Trophoblast cell (in vitro differentiated cells and primary cell): Measurements from ENCODE around the gene KCP.

Source experiments
- DNase-seq, 2 donors: peaks; one replicate each; pipeline ENCODE4 v3.0.0-alpha.2; 2016
- H2AFZ ChIP-seq: 2 replicates; pipeline ENCODE4 v1.6.1; 2013; ENCODE audit warnings: low read length, moderate library complexity, mild to moderate bottlenecking; ENCODE audit not compliant: insufficient read depth, poor library complexity
- H2AK5ac ChIP-seq: 2 replicates; pipeline ENCODE4 v1.6.1; 2013; ENCODE audit warnings: mild to moderate bottlenecking, low read length
- H2BK120ac ChIP-seq: 2 replicates; pipeline ENCODE4 v1.6.1; 2013; ENCODE audit warnings: low read length, mild to moderate bottlenecking, moderate library complexity; ENCODE audit not compliant: insufficient read depth, poor library complexity
- H2BK12ac ChIP-seq: 2 replicates; pipeline ENCODE4 v1.6.1; 2013; ENCODE audit warnings: mild to moderate bottlenecking, low read length, moderate library complexity
- H2BK5ac ChIP-seq: 2 replicates; pipeline ENCODE4 v1.6.1; 2013; ENCODE audit warnings: low read length, low read depth, moderate library complexity, mild to moderate bottlenecking; ENCODE audit not compliant: poor library complexity
- H3K14ac ChIP-seq: 2 replicates; pipeline ENCODE4 v1.6.1; 2013; ENCODE audit warnings: mild to moderate bottlenecking, low read length
- H3K18ac ChIP-seq: 2 replicates; pipeline ENCODE4 v1.6.1; 2013; ENCODE audit warnings: mild to moderate bottlenecking, low read length
- H3K23ac ChIP-seq: 2 replicates; pipeline ENCODE4 v1.6.1; 2013; ENCODE audit warnings: low read length
- H3K27ac ChIP-seq: 2 replicates; pipeline ENCODE4 v1.5.1; 2013; ENCODE audit warnings: low read depth, mild to moderate bottlenecking, inconsistent platforms, low read length, moderate library complexity
- H3K27me3 ChIP-seq: 2 replicates; pipeline ENCODE4 v1.6.1; 2013; ENCODE audit warnings: inconsistent platforms, mild to moderate bottlenecking, low read length, moderate library complexity; ENCODE audit not compliant: insufficient read depth
- H3K36me3 ChIP-seq, 2 experiments: 1 replicate in 1 of 2; 2 replicates in 1 of 2; pipeline ENCODE4 v1.6.1; 2013; ENCODE audit warnings: low read length in 2 of 2, mild to moderate bottlenecking in 2 of 2, moderate library complexity in 1 of 2; ENCODE audit not compliant: insufficient read depth in 2 of 2, control insufficient read depth in 1 of 2
- H3K4ac ChIP-seq: 2 replicates; pipeline ENCODE4 v1.6.1; 2013; ENCODE audit warnings: low read depth, mild to moderate bottlenecking, low read length, moderate library complexity
- H3K4me1 ChIP-seq, 2 experiments: 1 replicate in 1 of 2; 2 replicates in 1 of 2; pipeline ENCODE4 v1.6.1; 2013; ENCODE audit warnings: low read length in 2 of 2, mild to moderate bottlenecking in 2 of 2, moderate library complexity in 1 of 2; ENCODE audit not compliant: insufficient read depth in 2 of 2, control insufficient read depth in 1 of 2
- H3K4me2 ChIP-seq: 2 replicates; pipeline ENCODE4 v1.6.1; 2013; ENCODE audit warnings: inconsistent platforms, mild to moderate bottlenecking, low read length, moderate library complexity
- H3K4me3 ChIP-seq: 2 replicates; pipeline ENCODE4 v1.5.1; 2013; ENCODE audit warnings: mild to moderate bottlenecking, low read depth, low read length, inconsistent platforms
- H3K79me1 ChIP-seq: one replicate; pipeline ENCODE4 v1.6.1; 2013; ENCODE audit warnings: low read length
- H3K79me2 ChIP-seq: 2 replicates; pipeline ENCODE4 v1.6.1; 2013; ENCODE audit warnings: low read length, mild to moderate bottlenecking; ENCODE audit not compliant: control insufficient read depth, insufficient read depth, poor library complexity
- H3K9ac ChIP-seq: 2 replicates; pipeline ENCODE4 v1.6.1; 2013; ENCODE audit warnings: mild to moderate bottlenecking, low read length
- H3K9me3 ChIP-seq: 2 replicates; pipeline ENCODE4 v1.6.1; 2013; ENCODE audit warnings: low read depth, mild to moderate bottlenecking, control low read depth, inconsistent platforms, low read length; ENCODE audit not compliant: insufficient read depth
- H4K12ac ChIP-seq: 2 replicates; pipeline ENCODE4 v1.6.1; 2013; ENCODE audit warnings: low read depth, mild to moderate bottlenecking, low read length, moderate library complexity
- H4K8ac ChIP-seq: 2 replicates; pipeline ENCODE4 v1.6.1; 2013; ENCODE audit warnings: low read depth, mild to moderate bottlenecking, low read length, moderate library complexity
- H4K91ac ChIP-seq: one replicate; pipeline ENCODE4 v1.6.1; 2013; ENCODE audit warnings: low read depth, mild to moderate bottlenecking, low read length, moderate library complexity
- WGBS: extraction: QIAGEN DNeasy Blood & Tissue Kit; methylation state at CpG from one replicate; pipeline ENCODE4 v1.1.7; 2013; ENCODE audit warnings: missing lambda C conversion rate; ENCODE audit not compliant: insufficient read length, insufficient coverage; ENCODE audit errors: extremely low coverage; 5-methylcytosine and 5-hydroxymethylcytosine counted together

KCP gene

GRCh38 chr7:128915841-128916642 lies 5.5 kb upstream of the KCP start:
- Histone ChIP-seq H3K27ac (no peak overlapping the region), H3K14ac (no peak overlapping the region), H4K8ac (no peak overlapping the region), H3K79me2 (no peaks in the 10 kb centered on the region), H2BK5ac (no peak overlapping the region), H3K23ac (no peak overlapping the region), H3K9me3 (peaks cover 7% of the 10 kb centered on the region), H2BK120ac (no peak overlapping the region), H2BK12ac (no peak overlapping the region), H3K4me1 (peaks cover 0 to 5% of the 10 kb centered on the region in 2 experiments), H4K12ac (no peak overlapping the region), H3K18ac (no peak overlapping the region), H2AFZ (no peak overlapping the region), H3K4ac (no peak overlapping the region), H3K4me2 (no peak overlapping the region), H3K4me3 (no peak overlapping the region), H3K9ac (no peak overlapping the region), H3K27me3 (peaks cover 19% of the 10 kb centered on the region), H4K91ac (no peak overlapping the region), H3K36me3 (no peaks in the 10 kb centered on the region), H3K79me1 (no peaks in the 10 kb centered on the region), H2AK5ac (no peak overlapping the region)
- WGBS: no CpG with 5 or more reads among the region's 69 CpGs
- no peak for DNase-seq

DNA sequence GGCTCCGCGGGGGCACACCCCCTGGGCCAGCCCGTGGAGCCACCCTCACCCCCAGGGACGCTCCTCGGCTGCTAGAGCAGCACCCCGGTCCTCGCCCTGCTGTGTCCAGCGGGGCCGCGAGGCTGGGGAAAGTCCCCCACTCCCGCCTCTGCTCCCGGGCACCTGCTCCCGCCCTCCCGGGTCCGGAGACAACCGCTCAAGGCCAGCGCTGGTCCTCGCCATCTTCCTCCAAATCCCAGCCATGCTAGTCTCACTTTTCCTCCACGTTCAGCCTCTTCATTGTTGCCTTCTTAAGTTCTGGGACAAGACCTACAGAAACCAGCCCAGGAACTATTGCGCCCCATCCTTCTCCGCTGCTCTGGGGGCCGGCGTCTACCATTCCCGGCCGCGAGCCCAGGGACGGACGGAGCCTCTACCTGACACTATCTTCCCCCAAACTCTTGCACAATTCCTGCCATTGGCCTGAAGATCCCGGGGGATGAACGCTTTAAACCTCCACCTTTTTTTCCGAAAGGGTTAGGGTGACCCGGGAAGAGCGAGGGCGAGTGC lies 4.8 kb upstream of the KCP start:
- Histone ChIP-seq H3K9ac (no peak overlapping the region), H3K18ac (no peak overlapping the region), H3K4me1 (peaks cover 1 to 8% of the 10 kb centered on the region in 2 experiments), H4K91ac (no peak overlapping the region), H3K36me3 (no peaks in the 10 kb centered on the region), H2BK120ac (no peak overlapping the region), H3K27me3 (peaks cover 20% of the 10 kb centered on the region), H2BK12ac (no peak overlapping the region), H3K4ac (no peak overlapping the region), H3K23ac (no peak overlapping the region), H3K9me3 (peaks cover 7% of the 10 kb centered on the region), H2AFZ (no peak overlapping the region), H3K79me2 (no peaks in the 10 kb centered on the region), H3K79me1 (no peaks in the 10 kb centered on the region), H4K12ac (no peak overlapping the region), H2AK5ac (no peak overlapping the region), H3K14ac (no peak overlapping the region), H3K4me3 (no peak overlapping the region), H3K4me2 (no peak overlapping the region), H4K8ac (no peak overlapping the region), H3K27ac (no peak overlapping the region), H2BK5ac (no peak overlapping the region)
- DNase-seq: no peak
- no CpG with 5 or more reads among the region's 34 CpGs for whole genome bisulfite sequencing

DNA sequence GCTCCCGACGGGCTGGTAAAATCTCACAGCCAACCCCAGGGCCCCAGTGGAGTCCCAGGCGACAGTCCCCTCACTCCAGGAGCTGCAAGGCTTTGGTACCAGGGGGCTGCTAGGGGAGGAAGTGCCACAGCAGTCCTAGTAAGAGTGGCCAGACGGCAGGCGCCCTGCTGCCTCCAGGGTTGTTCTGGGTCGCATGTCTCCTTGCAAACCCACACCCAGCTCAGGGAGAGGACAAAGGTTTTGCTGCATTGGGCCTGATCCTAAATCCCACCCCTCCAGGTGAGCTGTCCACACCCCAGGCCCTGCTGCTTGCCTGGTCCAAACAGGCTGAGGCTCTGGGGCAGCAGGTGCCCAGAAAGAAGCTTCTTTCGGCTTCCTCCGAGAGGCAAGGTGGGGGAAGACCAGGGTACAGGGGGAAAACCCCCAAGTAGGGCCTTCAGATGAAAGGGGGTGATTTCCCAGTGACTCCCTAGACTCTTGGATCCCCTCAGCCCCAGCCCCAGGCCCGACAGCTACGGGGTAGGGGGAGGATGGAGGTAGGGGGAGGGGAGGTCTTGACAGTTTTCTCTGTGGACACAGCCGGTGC lies 4.2 kb upstream of the KCP start:
- no peak overlapping the region for H2BK120ac ChIP-seq
- peaks cover 7% of the 10 kb centered on the region for H3K9me3 ChIP-seq
- H3K36me3 ChIP-seq: no peaks in the 10 kb centered on the region
- H4K91ac ChIP-seq: no peak overlapping the region
- H2AFZ ChIP-seq: no peak overlapping the region
- no CpG with 5 or more reads among the region's 11 CpGs for WGBS
- H2AK5ac ChIP-seq: no peak overlapping the region
- no peak overlapping the region for H2BK12ac ChIP-seq
- no peak overlapping the region for H4K8ac ChIP-seq
- no peak overlapping the region for H3K4me2 ChIP-seq
- H3K23ac ChIP-seq: no peak overlapping the region
- no peak overlapping the region for H3K14ac ChIP-seq
- no peak overlapping the region for H3K18ac ChIP-seq
- no peak overlapping the region for H3K9ac ChIP-seq
- H3K4ac ChIP-seq: no peak overlapping the region
- no peaks in the 10 kb centered on the region for H3K79me1 ChIP-seq
- no peak overlapping the region for H3K4me3 ChIP-seq
- no peak overlapping the region for H4K12ac ChIP-seq
- no peak overlapping the region for H3K27ac ChIP-seq
- H3K4me1 ChIP-seq: peaks cover 7 to 10% of the 10 kb centered on the region in 2 experiments
- no peak for DNase-seq
- H2BK5ac ChIP-seq: no peak overlapping the region
- H3K79me2 ChIP-seq: no peaks in the 10 kb centered on the region
- peaks cover 23% of the 10 kb centered on the region for H3K27me3 ChIP-seq

- no peak overlapping the region for H3K18ac ChIP-seq
- H3K27ac ChIP-seq: no peak overlapping the region
- peaks cover 29% of the 10 kb centered on the region for H3K27me3 ChIP-seq
- H2AFZ ChIP-seq: no peak overlapping the region
- H3K4me2 ChIP-seq: no peak overlapping the region
- H2BK12ac ChIP-seq: no peak overlapping the region
- no peak overlapping the region for H3K23ac ChIP-seq
- no peak overlapping the region for H3K4me3 ChIP-seq
- no peak overlapping the region for H3K4ac ChIP-seq
- no peak overlapping the region for H4K8ac ChIP-seq
- H3K9ac ChIP-seq: no peak overlapping the region
- H3K79me2 ChIP-seq: no peaks in the 10 kb centered on the region
- WGBS: no CpG with 5 or more reads among the region's 10 CpGs
- no peak overlapping the region for H4K12ac ChIP-seq
- H4K91ac ChIP-seq: no peak overlapping the region
- H3K4me1 ChIP-seq: peaks cover 8 to 10% of the 10 kb centered on the region in 2 experiments
- H2AK5ac ChIP-seq: no peak overlapping the region
- H3K79me1 ChIP-seq: no peaks in the 10 kb centered on the region
- no peak for DNase-seq
- H3K36me3 ChIP-seq: no peaks in the 10 kb centered on the region
- peaks cover 7% of the 10 kb centered on the region for H3K9me3 ChIP-seq
- no peak overlapping the region for H3K14ac ChIP-seq
- no peak overlapping the region for H2BK120ac ChIP-seq
- H2BK5ac ChIP-seq: no peak overlapping the region
Observed at GRCh38 chr7:128913870-128914565, 3.5 kb upstream of the KCP start.
